Endothelial cell (in vitro differentiated cells): ENCODE data around the gene TRMU. TPM values are rescaled to one million over a fixed set of nuclear protein-coding genes. Genes with fewer than 3 reads are reported as not detected.

Source experiments
- DNase-seq: peaks from one replicate; pipeline ENCODE4 v3.0.0; 2021; ENCODE audit warnings: low spot score
- H3K27ac Mint-ChIP-seq: one replicate; pipeline ENCODE4 v1.8.0; 2021; ENCODE audit warnings: mixed read lengths, inconsistent platforms; ENCODE audit not compliant: unreplicated experiment
- H3K27me3 Mint-ChIP-seq: one replicate; pipeline ENCODE4 v1.8.0; 2021; ENCODE audit warnings: mild to moderate bottlenecking, moderate library complexity, mixed read lengths, inconsistent platforms; ENCODE audit not compliant: unreplicated experiment
- H3K36me3 Mint-ChIP-seq: one replicate; pipeline ENCODE4 v1.8.0; 2021; ENCODE audit warnings: mild to moderate bottlenecking, low read depth, mixed read lengths, inconsistent platforms; ENCODE audit not compliant: unreplicated experiment
- H3K4me1 Mint-ChIP-seq: one replicate; pipeline ENCODE4 v1.8.0; 2021; ENCODE audit warnings: mild to moderate bottlenecking, mixed read lengths, inconsistent platforms; ENCODE audit not compliant: unreplicated experiment
- H3K4me3 Mint-ChIP-seq: one replicate; pipeline ENCODE4 v1.8.0; 2021; ENCODE audit warnings: mild to moderate bottlenecking, mixed read lengths, inconsistent platforms; ENCODE audit not compliant: unreplicated experiment
- H3K9me3 Mint-ChIP-seq: one replicate; pipeline ENCODE4 v1.8.0; 2021; ENCODE audit warnings: mixed read lengths, inconsistent platforms; ENCODE audit not compliant: unreplicated experiment
- CTCF ChIP-seq: fragments of 200-600 bp; sonication (generic); IDR thresholded peaks from one replicate; pipeline ENCODE4 v1.5.0; 2021; ENCODE audit warnings: antibody characterized with exemption; ENCODE audit not compliant: unreplicated experiment
- total RNA-seq: library from RNA; stranded (reverse); fragmentation: NEBNext Ultra II Directional; extraction: Animal tissue kit (Norgen Biotek cat#: 25700); gene quantifications from one replicate; pipeline ENCODE4 v1.2.1, GENCODE V29; 2021; ENCODE audit not compliant: unreplicated experiment

The TRMU gene
- total RNA-seq, 1 donor from 2014 or later: 41.5 TPM

GRCh38 chr22:46355369-46355995, 20.0 kb downstream of the TRMU start:
- no peak overlapping the region for H3K27ac Mint-ChIP-seq
- DNase-seq: peak; percentile 83
- H3K4me1 Mint-ChIP-seq: no peaks in the 10 kb centered on the region
- peaks cover 39% of the 10 kb centered on the region for H3K36me3 Mint-ChIP-seq
- peak; percentile 71 for TF ChIP-seq CTCF
- no peaks in the 10 kb centered on the region for H3K9me3 Mint-ChIP-seq
- no peak overlapping the region for H3K4me3 Mint-ChIP-seq
- peaks cover 9% of the 10 kb centered on the region for H3K27me3 Mint-ChIP-seq

GRCh38 chr22:46355996-46356471, 20.5 kb downstream of the TRMU start:
- TF ChIP-seq CTCF: no peak
- Mint-ChIP-seq H3K27ac (no peak overlapping the region), H3K36me3 (peaks cover 34% of the 10 kb centered on the region), H3K4me1 (no peaks in the 10 kb centered on the region), H3K4me3 (no peak overlapping the region), H3K9me3 (no peaks in the 10 kb centered on the region), H3K27me3 (peaks cover 8% of the 10 kb centered on the region)
- no peak for DNase-seq

GRCh38 chr22:46356496-46357480, 21.3 kb downstream of the TRMU start:
- Mint-ChIP-seq H3K4me1 (no peaks in the 10 kb centered on the region), H3K4me3 (no peak overlapping the region), H3K27me3 (peaks cover 9% of the 10 kb centered on the region), H3K27ac (no peak overlapping the region), H3K36me3 (peaks cover 37% of the 10 kb centered on the region), H3K9me3 (no peaks in the 10 kb centered on the region)
- no peak for TF ChIP-seq CTCF
- no peak for DNase-seq

- no peak overlapping the region for H3K27ac Mint-ChIP-seq
- H3K27me3 Mint-ChIP-seq: peaks cover 8% of the 10 kb centered on the region
- DNase-seq: no peak
- TF ChIP-seq CTCF: no peak
- H3K36me3 Mint-ChIP-seq: peaks cover 27% of the 10 kb centered on the region
- H3K4me1 Mint-ChIP-seq: no peaks in the 10 kb centered on the region
- no peaks in the 10 kb centered on the region for H3K9me3 Mint-ChIP-seq
- no peak overlapping the region for H3K4me3 Mint-ChIP-seq
Observed at GRCh38 chr22:46357711-46358520, 22.4 kb downstream of the TRMU start.
